ENCODE results near the gene FRMPD1. TPM values are rescaled to one million over a fixed set of nuclear protein-coding genes. Genes with fewer than 3 reads are reported as not detected.

The FRMPD1 gene
- total and polyA plus RNA-seq, 2 of the 13 experiments (the other 11 are each of a cell fraction or from before 2014, with no cell fraction given) = not detected

- no peak overlapping the region for H3K4me2 ChIP-seq (ENCODE audit: low read depth, low read length)
- H3K4me1 ChIP-seq (ENCODE audit: insufficient read depth, low read length) = no peaks in the 10 kb centered on the region
- TF ChIP-seq CREB1 (IDR thresholded peaks at IDR 0.05) (peak; percentile 96), CREB1 (CRISPR knock-in tag; IDR thresholded peaks at IDR 0.05) (no peak), DDIT3 (CRISPR knock-in tag; IDR thresholded peaks at IDR 0.05) (no peak), ATAD3A (CRISPR knock-in tag; IDR thresholded peaks at IDR 0.05) (no peak), ATF7 (IDR thresholded peaks at IDR 0.05) (peak; percentile 95), ATF7 (CRISPR knock-in tag; IDR thresholded peaks at IDR 0.05) (no peak)
- intact Hi-C loops (cut with micrococcal nuclease; ENCODE audit: unreplicated experiment) = no loop called here
- no peak overlapping the region for H3K4me3 ChIP-seq (replicated peaks in 1 of 3; ENCODE audit: insufficient read depth in 1 of 3, low read depth in 2 of 3, low read length in 3 of 3)
- peaks cover 0 to 10% of the 10 kb centered on the region in 2 experiments; a peak in 2 of 5 replicates for H3K27me3 ChIP-seq (ENCODE audit: control insufficient read depth in 1 of 2, insufficient read depth in 2 of 2, low read length in 2 of 2)
- H3K9ac ChIP-seq (ENCODE audit: insufficient read depth, low read depth, low read length) = no peak overlapping the region
- in situ Hi-C loops (cut with HindIII; ENCODE audit: extremely low pct_ligation_motif_present, low pct_unique_long_range_greater_than_20kb) = no loop called here
- H3K36me3 ChIP-seq (replicated peaks in 1 of 2; ENCODE audit: control insufficient read depth in 1 of 2, insufficient read depth in 2 of 2, low read length in 2 of 2) = no peaks in the 10 kb centered on the region
- H3K27ac ChIP-seq (ENCODE audit: extremely low read length, insufficient read depth, low read length) = no peak overlapping the region
- DNase-seq (ENCODE audit: low spot score) = no peak
- no peaks in the 10 kb centered on the region for H3K9me3 ChIP-seq (ENCODE audit: low read length)
- H2AFZ ChIP-seq (ENCODE audit: low read length) = no peak overlapping the region
- no peak for ATAC-seq
- CTCF ChIA-PET (ENCODE audit: low intra/inter-chr PET ratio, low total read pairs) = no interaction called here
- no TSS peak for BruUV-seq (replicated peaks)
- POLR2A ChIA-PET = no interaction called here
- no peak for FAIRE-seq
- WGBS (ENCODE audit: low lambda C conversion rate) = 75% methylated on average over 15 of the region's 39 CpGs
- no peaks in the 10 kb centered on the region for H3K79me2 ChIP-seq (ENCODE audit: insufficient read depth, low read length)
- H4K20me1 ChIP-seq (ENCODE audit: insufficient read depth, low read length) = no peaks in the 10 kb centered on the region
Observed at GRCh38 chr9:37636511-37637448, 14.0 kb upstream of the FRMPD1 start.

GRCh38 chr9:37639109-37639762 is 11.5 kb upstream of the FRMPD1 start:
- Histone ChIP-seq H3K9me3 (ENCODE audit: low read length) (no peaks in the 10 kb centered on the region), H4K20me1 (ENCODE audit: insufficient read depth, low read length) (no peaks in the 10 kb centered on the region), H2AFZ (ENCODE audit: low read length) (no peak overlapping the region), H3K27me3 (ENCODE audit: control insufficient read depth in 1 of 2, insufficient read depth in 2 of 2, low read length in 2 of 2) (peaks cover 0 to 13% of the 10 kb centered on the region in 2 experiments; a peak in 2 of 5 replicates), H3K4me3 (replicated peaks in 1 of 3; ENCODE audit: insufficient read depth in 1 of 3, low read depth in 2 of 3, low read length in 3 of 3) (no peak overlapping the region), H3K36me3 (replicated peaks in 1 of 2; ENCODE audit: control insufficient read depth in 1 of 2, insufficient read depth in 2 of 2, low read length in 2 of 2) (no peaks in the 10 kb centered on the region), H3K4me2 (ENCODE audit: low read depth, low read length) (no peak overlapping the region), H3K79me2 (ENCODE audit: insufficient read depth, low read length) (no peaks in the 10 kb centered on the region), H3K9ac (ENCODE audit: insufficient read depth, low read depth, low read length) (no peak overlapping the region), H3K4me1 (ENCODE audit: insufficient read depth, low read length) (no peaks in the 10 kb centered on the region), H3K27ac (ENCODE audit: extremely low read length, insufficient read depth, low read length) (no peak overlapping the region)
- intact Hi-C loops (cut with micrococcal nuclease; ENCODE audit: unreplicated experiment) (no loop called here), in situ Hi-C loops (cut with HindIII; ENCODE audit: extremely low pct_ligation_motif_present, low pct_unique_long_range_greater_than_20kb) (no loop called here)
- ChIA-PET CTCF (ENCODE audit: low intra/inter-chr PET ratio, low total read pairs) (no interaction called here), POLR2A (no interaction called here)
- TF ChIP-seq ZNF703 (CRISPR knock-in tag; IDR thresholded peaks at IDR 0.05; ENCODE audit: borderline replicate concordance) = no peak
- peak; percentile 48; the same call in 1 of the 2 replicates for TF ChIP-seq ATF7 (IDR thresholded peaks at IDR 0.05)
- no peak for TF ChIP-seq ATF7 (CRISPR knock-in tag; IDR thresholded peaks at IDR 0.05)
- no peak for FAIRE-seq
- 24% methylated on average over 4 of the region's 4 CpGs for WGBS (ENCODE audit: low lambda C conversion rate)
- no peak for ATAC-seq
- no TSS peak for BruUV-seq (replicated peaks)
- no peak for DNase-seq (ENCODE audit: low spot score)

Measured in HepG2 (cell line).